ENCODE results near the gene AKT3.
"Not testable (repeated sequence)": the region's sequence is repeated elsewhere in the genome, so short reads cannot be mapped to it uniquely, and the experiment has no call there.

AKT3 gene

DNA sequence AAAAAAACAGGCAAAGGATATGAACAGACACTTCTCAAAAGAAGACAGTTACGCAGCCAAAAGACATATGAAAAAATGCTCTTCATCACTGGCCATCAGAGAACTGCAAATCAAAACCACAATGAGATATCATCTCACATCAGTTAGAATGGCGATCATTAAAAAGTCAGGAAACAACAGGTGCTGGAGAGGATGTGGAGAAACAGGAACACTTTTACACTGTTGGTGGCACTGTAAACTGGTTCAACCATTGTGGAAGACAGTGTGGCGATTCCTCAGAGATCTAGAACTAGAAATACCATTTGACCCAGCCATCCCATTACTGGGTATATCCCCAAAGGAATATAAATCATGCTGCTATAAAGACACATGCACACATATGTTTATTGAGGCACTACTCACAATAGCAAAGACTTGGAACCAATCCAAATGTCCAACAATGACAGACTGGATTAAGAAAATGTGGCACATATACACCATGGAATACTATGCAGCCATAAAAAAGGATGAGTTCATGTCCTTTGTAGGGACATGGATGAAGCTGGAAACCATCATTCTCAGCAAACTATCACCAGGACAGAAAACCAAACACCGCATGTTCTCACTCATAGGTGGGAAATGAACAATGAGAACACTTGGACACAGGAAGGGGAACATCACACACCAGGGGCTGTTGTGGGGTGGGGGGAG is 77.5 kb downstream of the AKT3 start:
- not testable (repeated sequence) for FAIRE-seq

DNA sequence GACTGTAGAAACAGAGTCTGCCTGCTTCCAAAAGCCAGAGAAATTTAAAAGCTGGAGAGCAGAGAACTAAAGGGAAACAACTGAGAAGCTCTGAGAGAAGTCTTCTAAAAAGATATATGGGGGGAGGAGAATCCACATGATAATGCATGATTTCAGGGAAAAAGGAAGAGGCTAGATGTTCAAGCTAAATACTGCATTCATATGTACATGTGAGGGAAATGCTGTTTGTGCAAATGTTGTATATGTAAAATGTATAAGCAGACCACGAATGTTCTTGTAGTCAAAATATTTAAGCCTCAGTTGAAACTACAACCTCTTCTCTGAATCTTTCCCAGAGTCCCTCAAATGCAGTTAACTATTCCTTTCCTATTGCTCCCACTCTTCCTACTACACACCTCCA is 79.2 kb downstream of the AKT3 start:
- no peak for FAIRE-seq

DNA sequence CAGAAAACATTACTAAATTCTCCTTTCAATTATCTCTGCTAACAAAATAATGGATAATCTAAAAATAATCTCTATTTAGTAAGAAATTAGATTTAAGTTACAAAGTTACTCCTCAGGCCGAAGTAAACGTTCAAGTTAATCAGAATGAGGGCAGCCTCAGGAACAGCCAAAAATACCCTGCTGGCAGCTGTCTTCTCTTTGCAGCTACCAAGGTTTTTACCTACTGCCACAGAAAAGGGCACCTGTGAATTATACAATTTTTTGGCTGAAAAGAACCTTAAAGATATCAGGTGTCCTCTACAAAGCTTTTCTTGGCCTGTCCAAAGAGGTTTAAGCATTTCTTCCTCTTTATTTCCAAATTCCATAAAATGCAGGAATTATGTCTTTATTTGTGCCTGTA is 84.4 kb downstream of the AKT3 start:
- no peak for FAIRE-seq

DNA sequence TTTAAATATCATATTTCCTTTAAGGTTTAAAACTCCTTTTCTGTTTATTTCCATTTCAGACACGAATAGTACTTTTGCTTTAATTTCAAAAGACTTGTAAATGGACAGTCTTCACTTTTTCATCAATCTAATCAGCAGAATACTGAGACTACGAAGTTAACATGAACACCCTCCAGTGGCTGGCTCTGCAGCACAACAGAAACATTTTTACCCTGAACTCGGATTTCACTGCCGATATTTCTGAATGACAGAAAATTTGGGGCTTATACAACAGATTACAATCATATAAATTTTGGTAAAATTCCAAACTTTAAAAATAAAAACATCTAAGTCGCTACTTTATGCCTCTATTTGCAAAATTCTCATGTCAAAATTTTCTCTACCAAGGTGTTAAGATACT is 86.2 kb downstream of the AKT3 start:
- FAIRE-seq = no peak

DNA sequence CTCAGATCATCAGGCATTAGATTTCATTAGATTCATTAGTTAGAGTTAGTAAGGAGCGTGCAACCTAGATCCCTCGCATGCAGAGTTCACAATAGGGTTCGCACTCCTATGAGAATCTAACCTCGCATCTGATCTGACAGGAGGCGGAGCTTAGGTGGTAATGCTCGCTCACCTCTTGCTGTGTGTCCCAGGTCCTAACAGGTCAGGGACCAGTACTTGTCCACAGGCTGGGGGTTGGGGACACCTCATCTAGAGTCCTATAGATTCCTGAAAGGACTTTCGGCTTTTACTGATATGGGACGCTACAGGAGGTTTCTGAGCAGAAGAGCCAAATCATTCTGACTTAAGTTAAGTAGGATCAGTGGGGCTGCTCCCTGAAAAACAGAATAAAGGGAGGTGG is 91.4 kb downstream of the AKT3 start:
- no peak for FAIRE-seq

DNA sequence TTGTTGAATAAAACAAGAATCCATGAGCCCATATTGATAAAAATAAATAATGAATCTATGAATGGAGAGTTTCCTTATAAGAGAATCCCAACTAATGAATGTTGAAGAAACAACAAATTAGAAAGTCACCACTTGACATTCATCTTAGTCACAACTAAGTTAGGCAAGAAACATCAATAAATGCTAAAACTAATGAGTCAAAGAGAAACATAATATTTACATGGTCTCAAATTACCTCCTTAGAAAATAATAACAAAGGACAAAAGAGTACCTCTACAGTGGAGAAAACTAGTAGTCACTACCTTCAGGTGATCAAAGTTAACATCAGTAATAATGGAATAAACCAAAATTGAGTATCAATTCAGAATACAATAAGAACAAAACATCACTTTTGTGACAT is 93.5 kb downstream of the AKT3 start:
- no peak for FAIRE-seq

DNA sequence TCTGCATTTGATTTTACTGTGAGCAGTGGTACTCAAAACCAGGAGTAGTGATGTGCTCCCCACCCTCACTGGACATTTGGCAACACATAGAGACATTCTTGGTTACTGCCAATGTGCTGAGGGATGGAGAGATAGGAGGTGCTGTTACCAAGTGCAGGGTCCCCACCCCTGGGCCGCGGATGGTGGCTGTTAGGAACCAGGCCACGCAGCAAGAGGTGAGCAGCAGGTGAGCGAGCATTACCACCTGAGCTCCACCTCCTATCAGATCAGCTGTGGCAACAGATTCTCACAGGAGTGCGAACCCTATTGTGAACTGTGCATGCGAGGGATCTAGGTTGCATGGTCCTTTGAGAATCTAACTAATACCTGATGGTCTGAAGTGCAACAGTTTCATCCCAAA is 95.7 kb downstream of the AKT3 start:
- FAIRE-seq = no peak

DNA sequence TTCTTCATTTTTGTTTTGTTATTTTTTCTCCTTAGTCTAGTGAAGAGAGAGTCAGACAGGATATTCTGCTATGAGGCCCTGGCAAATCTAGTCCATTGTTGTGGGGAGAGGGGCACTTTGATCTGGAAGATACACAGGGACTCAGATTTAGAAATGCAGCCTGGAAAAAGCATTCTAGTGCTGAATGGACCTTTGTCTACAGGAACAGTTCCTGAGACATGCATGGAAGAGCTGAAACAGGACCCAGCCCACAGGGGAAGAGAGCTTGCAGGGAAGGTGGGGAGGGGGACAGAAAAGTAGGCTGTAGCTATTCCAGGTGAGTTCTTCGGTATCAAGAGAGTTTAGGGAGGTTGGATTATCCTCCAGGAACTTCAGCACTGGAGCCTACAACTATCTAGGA is 98.5 kb downstream of the AKT3 start:
- no peak for FAIRE-seq

DNA sequence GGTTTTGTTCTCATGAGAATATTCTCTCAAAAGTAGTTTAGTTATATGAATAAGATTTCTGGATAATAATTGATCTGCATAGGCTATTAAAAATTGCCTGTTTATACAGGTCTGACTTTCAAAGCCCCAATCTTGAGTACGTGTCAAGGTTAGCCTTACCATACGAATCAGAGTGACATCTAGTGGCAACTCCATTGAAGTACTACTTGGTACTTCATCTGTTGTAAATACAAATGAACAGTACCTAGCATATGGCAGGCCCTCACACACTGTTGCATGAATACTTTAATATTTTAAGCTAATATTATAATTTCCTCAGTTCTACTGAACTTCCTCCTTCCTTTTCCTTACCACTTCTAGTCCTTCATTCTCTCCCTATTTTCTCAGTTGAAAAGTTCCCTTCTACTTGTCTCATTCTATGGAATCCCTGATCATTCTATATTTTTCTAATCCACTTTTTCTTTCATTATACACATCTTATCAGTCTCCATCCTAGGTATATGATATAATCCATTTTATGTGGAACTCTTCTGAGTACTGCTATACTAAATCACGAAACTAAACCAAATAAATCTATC is 101.2 kb downstream of the AKT3 start:
- peak; percentile 98 for FAIRE-seq

DNA sequence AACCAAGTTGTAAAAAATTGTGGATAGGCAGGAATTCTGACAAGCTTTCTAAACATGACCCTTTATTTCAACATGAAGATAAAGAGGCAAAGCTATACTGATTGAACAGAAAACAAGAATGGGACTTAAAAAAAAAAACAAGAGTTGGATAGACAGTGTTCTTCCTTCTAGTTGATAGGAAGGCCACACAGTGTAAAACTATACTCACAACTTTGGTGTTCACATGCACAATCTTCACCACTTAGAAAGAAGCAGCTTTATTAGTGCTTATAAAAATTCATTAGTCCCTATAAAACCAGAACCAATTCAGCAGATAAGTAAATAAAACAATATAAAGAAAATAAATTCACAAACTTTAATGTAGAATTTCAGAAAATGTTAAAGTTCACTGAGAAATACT is 101.8 kb downstream of the AKT3 start:
- FAIRE-seq = no peak

DNA sequence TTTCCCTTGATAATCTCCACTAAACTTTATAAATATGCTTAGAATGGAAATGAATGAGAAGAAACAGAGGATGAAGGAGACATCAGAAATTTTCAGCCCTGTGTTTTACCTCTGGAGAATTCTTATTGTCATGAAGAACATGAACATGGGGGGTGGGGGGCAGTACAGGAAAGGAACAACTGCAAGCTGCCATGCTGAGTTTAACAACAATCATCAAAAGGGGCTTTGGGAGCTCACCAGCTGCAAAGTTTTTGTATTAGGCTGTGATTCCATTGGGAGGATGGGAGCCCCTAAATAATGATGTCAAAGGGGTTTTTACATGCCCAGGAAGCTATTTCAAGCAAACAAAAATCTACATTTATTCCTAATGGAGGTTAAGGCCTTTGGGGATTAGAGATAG is 103.3 kb downstream of the AKT3 start:
- FAIRE-seq = no peak

DNA sequence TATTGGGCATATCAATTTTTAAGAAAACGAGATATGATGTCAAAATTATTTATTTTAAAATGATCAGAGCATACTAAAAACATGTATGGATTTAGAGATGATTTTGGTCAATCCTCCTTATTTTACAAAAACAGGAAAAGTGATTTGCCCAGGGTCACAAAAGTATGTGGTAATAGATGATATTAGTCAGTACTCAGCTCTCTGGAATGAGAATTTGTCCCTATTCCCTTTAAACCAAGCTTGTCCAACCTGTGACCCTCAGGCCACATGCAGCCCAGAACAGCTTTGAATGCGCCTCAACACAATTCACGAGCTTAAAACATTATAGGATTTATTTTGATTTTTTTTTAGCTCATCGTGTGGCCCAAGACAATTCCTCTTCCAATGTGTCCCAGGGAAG is 104.7 kb downstream of the AKT3 start:
- FAIRE-seq = no peak

DNA sequence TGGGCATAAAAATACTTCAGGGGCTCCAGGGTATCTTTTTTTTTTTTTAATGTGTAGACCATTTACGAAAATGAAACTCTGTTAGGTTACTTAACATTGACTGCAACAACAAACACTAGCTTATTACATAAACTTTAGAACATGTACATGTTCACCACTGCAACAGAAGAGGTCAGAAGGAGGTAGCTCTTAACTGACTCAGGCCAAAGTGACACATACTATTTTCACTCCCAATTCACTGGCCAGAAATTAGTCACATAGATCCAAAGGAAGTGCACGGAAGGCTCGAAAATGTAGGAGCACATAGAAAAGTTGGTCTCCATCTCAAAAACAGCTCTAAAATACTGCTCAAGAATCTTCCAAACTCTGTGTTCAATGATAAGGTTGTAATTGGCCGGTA is 107.2 kb downstream of the AKT3 start:
- no peak for FAIRE-seq

DNA sequence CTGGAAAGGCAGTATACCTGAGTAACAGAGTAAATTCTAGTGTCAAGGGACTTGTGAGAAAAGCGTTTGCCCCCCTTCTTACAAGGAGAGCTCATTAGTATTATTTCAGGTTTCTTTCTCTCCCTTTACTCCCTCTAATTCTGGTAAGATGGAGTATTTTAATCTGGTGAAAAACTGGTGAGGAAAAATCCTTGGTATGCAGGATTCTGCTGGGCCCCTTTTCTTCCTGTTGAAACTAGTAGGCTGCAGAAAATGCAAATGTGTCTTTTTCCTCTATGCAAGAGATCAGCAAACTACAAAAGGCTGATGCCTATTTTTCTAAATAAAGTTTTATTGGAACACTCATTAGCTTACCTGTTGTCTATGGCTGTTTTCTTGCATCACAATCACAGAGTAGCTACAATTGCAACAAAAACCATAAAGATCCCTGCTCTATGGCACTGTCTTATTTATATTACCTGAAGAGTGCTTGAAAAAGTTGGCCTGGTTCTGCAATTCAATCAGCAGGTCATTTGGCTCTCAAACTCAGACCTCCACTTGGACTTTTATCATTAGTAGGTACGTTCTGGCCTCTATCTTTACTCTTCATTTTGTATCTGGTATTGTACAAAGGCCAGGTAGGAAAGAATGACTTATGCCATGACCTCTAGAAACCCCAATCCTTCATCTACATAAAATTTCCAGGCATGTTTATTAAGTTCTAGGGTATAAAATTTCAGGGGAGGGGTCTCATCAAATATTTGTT is 109.6 kb downstream of the AKT3 start:
- FAIRE-seq = no peak

DNA sequence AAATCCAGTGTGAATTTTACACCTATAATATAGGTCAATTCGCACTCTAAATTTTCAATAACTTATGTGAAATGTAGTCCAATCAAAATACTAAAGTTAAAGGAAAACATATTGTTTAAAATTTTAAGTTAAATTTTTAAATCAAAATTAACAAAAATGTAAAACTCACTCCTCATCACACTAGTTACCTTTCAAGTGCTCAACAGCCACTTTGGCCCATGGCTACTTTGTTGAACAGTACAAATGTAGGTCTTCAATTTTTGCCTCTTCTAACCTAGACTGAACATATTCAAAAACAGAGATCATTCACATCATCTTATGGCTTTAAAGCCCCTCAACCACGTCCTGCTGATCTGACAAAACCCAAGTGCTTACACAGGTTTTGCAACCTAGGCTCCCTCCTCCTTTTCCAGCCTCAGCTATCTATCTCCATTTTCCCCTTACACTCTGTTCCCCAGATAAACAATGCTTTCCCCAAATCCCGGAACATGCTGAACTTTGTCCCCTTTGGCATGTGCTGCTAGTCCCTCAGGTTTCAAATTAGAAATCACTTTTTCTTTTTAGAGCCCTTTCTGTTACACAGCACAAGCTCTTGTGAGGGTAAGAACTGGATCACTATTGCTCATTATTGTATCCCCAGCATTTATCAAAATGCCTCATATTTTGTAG is 110.6 kb downstream of the AKT3 start:
- peak; percentile 49 for FAIRE-seq

DNA sequence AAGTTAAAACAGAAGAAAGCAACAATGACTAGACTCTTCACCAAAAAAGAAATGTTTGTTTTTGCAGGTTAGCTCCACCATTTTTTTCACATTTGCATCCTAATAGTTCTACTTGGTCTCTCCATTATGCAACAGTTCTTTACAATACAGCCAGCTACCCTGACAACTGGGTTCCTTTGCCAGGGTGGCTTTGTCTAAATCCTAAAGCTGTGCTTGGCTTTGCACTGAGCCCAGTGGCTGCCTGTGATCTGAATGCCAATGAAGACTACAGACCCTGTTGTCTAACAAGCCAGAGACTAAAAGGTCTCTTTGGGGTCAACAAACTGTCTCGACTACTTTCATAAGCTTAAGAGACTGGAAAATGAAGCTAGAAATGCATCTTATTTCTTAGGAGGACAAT is 112.0 kb downstream of the AKT3 start:
- no peak for FAIRE-seq

DNA sequence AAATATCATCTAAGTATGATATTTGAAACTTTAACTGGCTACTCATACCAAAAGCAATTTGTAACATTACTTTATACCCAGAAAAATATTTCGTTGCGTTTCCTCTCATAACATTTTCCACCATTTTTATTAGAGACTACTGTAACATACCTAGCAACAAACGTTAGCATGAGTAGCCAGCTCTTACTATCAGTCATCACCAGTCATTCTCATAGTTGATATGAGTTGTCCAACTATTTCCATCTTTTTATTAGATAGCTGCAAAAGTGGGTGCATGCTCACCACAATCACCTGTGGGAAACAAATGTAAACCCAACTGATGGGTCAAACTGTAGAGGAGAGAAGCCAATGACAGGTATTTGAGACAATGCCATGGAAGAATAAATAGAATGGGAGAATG is 114.6 kb downstream of the AKT3 start:
- FAIRE-seq = no peak

DNA sequence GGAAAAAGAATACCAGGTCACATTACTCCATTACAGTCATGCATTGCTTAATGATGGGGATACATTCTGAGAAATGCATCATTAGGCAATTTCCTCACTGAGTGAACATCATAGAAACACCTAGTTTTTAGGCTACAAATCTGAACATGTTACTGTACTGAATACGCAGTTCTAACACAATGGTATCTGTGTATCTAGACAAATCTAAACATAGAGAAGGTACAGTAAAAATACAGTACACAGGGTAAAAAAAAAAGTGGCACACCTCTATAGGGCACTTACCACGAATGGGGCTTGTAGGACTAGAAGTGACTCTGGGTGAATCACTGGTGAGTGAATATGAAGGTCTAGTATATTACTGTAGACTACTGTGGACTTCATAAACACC is 115.7 kb downstream of the AKT3 start:
- no peak for FAIRE-seq

DNA sequence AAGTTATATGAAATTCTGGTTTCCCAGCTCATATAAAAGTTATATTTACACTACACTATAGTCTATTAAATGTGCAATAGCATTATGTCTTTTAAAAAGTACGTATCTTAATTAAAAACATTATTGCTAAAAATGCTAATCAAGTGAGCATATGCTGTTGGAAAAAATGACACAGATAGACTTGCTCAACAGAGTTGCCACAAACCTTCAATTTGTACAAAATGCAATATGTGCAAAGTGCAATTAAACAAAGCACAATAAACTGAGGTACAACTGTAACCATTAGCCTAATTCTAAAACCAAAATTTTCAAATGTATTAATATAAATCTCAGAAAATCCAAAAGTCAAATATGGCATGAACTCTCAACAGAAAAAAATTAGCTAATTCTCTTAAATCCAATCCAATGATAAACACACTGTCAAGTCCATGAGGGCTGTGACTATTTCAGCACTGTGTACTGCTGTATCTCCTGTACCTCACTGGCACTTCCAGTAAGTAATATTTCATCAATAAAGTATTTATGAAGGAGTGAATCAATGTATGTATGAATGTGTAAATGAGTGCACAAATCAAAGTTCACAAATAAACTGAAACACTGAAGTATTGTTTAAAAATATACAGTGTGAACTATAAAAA is 116.3 kb downstream of the AKT3 start:
- no peak for FAIRE-seq

DNA sequence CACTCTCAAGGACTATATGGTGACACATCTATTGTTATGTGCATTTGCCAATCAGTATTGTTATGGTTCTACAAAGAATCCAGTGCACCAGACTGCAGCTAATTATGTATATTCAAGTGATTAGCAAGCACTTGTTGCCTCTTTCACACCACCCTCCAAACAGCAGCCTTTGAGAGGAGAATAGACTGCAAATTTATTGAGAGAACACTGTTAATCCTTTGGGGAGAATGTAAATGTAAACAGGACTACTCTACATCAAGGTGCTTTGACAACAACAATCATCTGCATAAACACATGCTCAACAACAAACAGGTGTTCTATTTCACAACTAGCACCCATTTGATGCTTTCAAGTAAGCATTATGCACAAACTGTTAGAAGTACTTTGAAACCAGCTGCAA is 117.4 kb downstream of the AKT3 start:
- no peak for FAIRE-seq

DNA sequence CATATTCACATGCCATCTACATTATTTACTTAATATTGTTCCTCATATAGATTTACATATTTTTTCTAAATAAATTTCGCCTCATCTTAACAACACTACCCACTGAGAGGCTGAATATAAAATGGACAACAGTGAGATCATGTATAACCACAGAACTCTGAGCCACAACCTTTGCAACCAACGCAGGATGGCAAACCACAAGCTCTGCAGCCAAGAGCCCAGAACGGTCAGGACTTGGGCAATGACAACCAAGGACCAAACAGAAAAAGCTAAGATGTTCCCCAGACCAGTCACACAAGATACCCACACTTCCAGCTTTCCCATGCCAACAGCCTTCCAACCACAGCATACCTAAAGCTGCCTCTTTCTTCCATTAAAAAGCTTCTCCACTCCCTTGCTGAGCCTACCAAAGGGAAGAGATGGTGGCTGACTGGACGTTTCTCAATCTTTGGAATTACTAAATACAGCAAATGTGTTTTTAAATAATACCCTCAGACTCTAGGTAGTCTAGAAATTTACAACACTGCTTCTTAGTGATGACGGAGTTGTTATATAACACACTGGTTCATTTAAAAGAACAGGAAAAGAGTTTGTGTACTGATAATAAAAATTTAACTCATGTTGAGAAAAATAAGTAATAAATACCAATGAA is 117.9 kb downstream of the AKT3 start:
- FAIRE-seq = no peak

DNA sequence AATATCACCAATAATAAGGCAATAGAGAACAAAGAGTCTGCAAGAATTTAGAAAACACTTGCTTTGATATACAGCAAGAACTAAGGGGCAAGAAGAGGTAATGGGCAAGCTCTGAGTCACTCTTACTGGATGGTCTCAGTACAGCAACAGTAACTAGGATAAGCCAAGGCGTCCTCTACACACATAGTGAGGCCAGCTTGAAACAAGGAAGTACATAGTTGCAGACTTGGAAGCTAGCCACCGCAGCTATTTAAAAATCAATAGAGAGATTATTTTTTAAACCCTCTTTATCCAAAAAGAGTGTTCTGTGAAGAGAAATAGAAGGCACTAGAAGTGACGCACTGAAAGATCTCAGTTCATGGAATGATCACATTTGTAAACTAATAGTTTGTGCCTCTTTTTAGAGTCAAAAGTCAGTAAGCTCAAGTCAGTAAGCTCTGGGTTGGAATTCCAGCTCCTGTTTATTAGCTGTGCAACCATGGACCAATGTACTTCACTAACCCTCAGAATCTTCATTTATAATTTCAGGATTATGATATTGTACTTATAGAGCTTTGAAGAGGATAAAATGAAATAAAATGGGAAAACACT is 118.6 kb downstream of the AKT3 start:
- FAIRE-seq = no peak

Measured in A204.1 (cell line).